Neural crest cell (in vitro differentiated cells): ENCODE measurements around the gene KRT32. TPM values are rescaled to one million over a fixed set of nuclear protein-coding genes. Genes with fewer than 3 reads are reported as not detected.

ENCODE experiments used
- DNase-seq: peaks from one replicate; pipeline ENCODE4 v3.0.0; 2021; ENCODE audit warnings: low read depth, mixed read lengths, low spot score
- H3K27ac Mint-ChIP-seq: one replicate; pipeline ENCODE4 v1.8.0; 2021; ENCODE audit warnings: mild to moderate bottlenecking, mixed read lengths; ENCODE audit not compliant: unreplicated experiment
- H3K27me3 Mint-ChIP-seq: 2 replicates; pipeline ENCODE4 v1.8.0; 2021; ENCODE audit warnings: low read depth, mild to moderate bottlenecking, mixed read lengths
- H3K36me3 Mint-ChIP-seq: 2 replicates; pipeline ENCODE4 v1.8.0; 2021; ENCODE audit warnings: low read depth, mild to moderate bottlenecking, mixed read lengths
- H3K4me1 Mint-ChIP-seq: 2 replicates; pipeline ENCODE4 v1.8.0; 2021; ENCODE audit warnings: mixed read lengths
- H3K4me3 Mint-ChIP-seq: one replicate; pipeline ENCODE4 v1.8.0; 2021; ENCODE audit warnings: mild to moderate bottlenecking, mixed read lengths
- H3K9me3 Mint-ChIP-seq: 2 replicates; pipeline ENCODE4 v1.8.0; 2021; ENCODE audit warnings: mixed read lengths
- long read RNA-seq: library from polyadenylated mRNA; unstranded; transcript quantifications from one replicate; pipeline ENCODE4 v2.0.0, GENCODE V29; 2020
- total RNA-seq: library from RNA; stranded (reverse); gene quantifications from 2 replicates; pipeline ENCODE4 v1.2.1, GENCODE V29; 2021
- TF ChIP-seq, protein P1 (sequence below): fragments of 200-600 bp; sonication (generic); conservative IDR thresholded peaks from 2 replicates; pipeline ENCODE4 v1.5.0; 2021; ENCODE audit warnings: antibody characterized with exemption, mild to moderate bottlenecking

KRT32 gene
- total RNA-seq: not detected in 2 replicates
- long read RNA-seq: 0 reads

DNA sequence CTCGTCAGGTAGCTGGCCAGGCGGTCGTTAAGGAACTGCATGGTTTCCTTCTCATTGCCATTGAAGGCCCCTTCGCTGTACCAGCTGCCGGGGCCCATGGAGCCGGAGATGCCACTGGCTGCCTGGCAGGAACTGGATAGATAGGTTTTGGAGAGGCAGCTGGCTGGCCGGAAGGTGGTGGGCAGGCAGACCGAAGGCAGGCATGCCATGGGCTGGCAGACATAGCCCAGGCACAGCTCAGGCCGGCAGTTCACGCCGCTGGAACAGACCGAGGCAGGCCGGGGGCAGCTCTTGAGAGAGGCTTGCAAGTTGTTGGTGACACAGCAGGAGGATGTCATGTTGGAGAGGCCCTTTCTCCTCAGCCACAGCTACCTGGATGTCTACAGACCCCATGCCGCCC lies at the start of gene KRT32:
KRT32 (minus strand) TSS at position 399 of the 400 bp plus-strand sequence; CDS start at position 338, 61 bp downstream.
- no peak for DNase-seq
- Mint-ChIP-seq H3K4me3 (no peak within 1 kb of the TSS), H3K4me1 (no peaks in the 10 kb centered on the region), H3K27me3 (peaks cover 5% of the 10 kb centered on the region), H3K27ac (no peak within 1 kb of the TSS), H3K9me3 (peaks cover 7% of the 10 kb centered on the region), H3K36me3 (no peaks in the 10 kb centered on the region)
- TF ChIP-seq, protein P1, sequence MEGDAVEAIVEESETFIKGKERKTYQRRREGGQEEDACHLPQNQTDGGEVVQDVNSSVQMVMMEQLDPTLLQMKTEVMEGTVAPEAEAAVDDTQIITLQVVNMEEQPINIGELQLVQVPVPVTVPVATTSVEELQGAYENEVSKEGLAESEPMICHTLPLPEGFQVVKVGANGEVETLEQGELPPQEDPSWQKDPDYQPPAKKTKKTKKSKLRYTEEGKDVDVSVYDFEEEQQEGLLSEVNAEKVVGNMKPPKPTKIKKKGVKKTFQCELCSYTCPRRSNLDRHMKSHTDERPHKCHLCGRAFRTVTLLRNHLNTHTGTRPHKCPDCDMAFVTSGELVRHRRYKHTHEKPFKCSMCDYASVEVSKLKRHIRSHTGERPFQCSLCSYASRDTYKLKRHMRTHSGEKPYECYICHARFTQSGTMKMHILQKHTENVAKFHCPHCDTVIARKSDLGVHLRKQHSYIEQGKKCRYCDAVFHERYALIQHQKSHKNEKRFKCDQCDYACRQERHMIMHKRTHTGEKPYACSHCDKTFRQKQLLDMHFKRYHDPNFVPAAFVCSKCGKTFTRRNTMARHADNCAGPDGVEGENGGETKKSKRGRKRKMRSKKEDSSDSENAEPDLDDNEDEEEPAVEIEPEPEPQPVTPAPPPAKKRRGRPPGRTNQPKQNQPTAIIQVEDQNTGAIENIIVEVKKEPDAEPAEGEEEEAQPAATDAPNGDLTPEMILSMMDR: no peak

DNA sequence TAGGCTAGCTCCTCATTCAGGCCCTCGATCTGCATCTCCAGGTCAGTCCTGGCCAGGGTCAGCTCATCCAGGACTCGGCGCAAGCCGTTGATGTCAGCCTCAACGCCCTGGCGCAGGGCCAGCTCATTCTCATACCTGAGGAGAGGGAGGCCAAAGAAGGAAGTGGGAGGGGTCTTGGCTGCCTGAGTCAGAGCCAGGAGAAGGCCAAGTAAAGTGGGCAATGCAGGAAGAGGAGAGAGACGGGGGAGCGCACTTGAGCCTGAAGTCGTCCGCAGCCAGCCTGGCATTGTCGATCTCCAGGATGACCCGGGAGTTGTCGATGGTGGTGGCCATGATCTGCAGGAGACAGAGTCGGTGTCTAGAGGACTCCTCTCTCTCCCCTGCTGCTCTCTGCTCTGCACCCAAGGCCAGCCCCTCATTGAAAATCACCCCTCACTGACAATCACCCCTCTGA lies 49.7 kb upstream of the KRT32 start:
- Mint-ChIP-seq H3K9me3 (no peaks in the 10 kb centered on the region), H3K27ac (peak overlapping the region; percentile 43), H3K4me1 (no peaks in the 10 kb centered on the region), H3K4me3 (no peak overlapping the region), H3K36me3 (no peaks in the 10 kb centered on the region), H3K27me3 (peaks cover 5% of the 10 kb centered on the region)
- DNase-seq: no peak
- TF ChIP-seq, protein P1: no peak

DNA sequence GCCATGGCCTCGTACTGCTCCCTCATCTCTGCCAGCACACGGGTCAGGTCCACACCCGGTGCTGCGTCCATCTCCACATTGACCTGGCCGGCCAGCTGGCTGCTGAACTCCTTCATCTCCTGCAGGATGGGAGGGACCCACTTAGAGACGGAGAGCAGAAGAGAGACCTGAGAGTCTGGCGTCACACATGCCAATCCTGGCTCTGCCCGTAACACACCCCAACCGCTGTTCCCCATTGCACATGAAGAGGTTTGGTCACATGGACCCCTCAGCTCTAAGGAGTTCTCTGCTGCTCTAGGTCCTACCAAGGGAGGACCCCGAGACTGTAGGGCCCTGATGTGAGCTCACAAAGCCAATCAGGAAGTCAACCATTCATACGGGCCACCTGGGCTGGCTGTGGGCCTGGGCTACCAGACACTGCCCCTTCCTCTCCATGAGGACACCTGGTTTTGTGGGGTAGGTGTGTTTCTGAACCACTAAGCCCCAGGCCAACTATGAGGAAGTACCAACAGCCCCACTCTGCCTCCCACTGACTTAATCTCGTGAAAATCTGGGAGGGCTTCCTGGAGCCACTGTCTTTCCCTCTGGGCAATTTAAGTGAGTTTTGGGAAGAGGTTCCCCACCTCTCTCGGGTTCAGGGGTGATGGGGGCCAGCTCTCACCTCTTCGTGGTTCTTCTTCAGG lies 49.1 kb upstream of the KRT32 start:
- H3K27ac Mint-ChIP-seq: no peak overlapping the region
- TF ChIP-seq, protein P1: no peak
- no peak for DNase-seq
- H3K4me3 Mint-ChIP-seq: no peak overlapping the region
- H3K36me3 Mint-ChIP-seq: no peaks in the 10 kb centered on the region
- no peaks in the 10 kb centered on the region for H3K4me1 Mint-ChIP-seq
- H3K9me3 Mint-ChIP-seq: no peaks in the 10 kb centered on the region
- peaks cover 5% of the 10 kb centered on the region for H3K27me3 Mint-ChIP-seq

DNA sequence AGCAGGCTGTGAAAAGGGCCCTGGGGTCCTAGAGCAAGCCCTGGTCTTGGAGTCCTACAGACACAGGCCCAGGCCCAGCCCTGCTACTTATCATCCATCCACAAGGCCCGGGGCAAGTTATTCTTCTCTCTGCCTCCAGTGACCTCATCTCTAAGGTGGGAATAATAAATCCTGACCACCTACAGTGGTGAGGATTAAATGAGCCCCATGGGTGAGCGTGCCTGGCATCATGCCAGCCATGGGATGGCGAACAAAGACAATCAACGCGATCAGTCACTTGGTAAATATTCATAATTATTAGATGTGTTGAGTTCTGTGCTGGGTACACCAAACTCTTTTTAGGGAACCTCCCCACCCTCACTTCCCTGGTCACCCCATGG lies 46.0 kb upstream of the KRT32 start:
- H3K4me3 Mint-ChIP-seq: no peak overlapping the region

DNA sequence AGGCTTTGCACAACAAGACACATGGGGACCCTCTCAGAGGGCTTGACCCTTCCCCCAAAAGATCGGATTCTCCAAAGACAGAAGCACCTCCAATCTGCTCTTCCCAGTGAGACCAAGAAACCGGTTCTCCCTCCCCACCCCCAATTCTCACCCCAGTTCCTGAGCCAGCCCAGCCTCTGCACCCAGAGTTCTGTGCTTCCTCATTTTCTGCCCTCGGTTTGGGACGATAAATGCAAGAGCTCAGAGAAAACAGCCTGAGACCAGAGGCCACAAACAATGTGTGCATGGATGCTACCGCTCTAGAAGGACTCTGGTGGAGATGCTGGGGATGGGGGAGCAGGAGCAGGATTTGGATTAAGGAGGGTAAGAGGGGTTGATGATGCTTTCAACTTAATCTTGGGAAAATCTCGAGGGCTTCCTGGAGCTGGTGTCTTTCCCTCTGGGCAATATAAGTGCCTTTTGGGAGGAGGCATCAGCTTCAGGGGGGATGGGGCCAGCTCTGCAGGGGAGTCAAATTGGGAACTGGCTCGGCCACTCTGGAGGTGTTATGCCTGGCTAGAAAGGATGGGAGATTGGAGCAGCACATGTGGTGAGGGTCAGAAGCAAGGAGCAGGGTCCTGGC lies 45.5 kb upstream of the KRT32 start:
- Mint-ChIP-seq H3K9me3 (no peaks in the 10 kb centered on the region), H3K27me3 (no peaks in the 10 kb centered on the region), H3K4me3 (no peak overlapping the region), H3K4me1 (peaks cover 3% of the 10 kb centered on the region), H3K27ac (no peak overlapping the region), H3K36me3 (no peaks in the 10 kb centered on the region)
- TF ChIP-seq, protein P1: no peak
- DNase-seq: no peak

More for the DNA sequence above, 46.0 kb upstream of the KRT32 start:
- DNase-seq: no peak
- Mint-ChIP-seq H3K27ac (no peak overlapping the region), H3K4me1 (no peaks in the 10 kb centered on the region), H3K9me3 (no peaks in the 10 kb centered on the region), H3K27me3 (no peaks in the 10 kb centered on the region), H3K36me3 (no peaks in the 10 kb centered on the region)
- TF ChIP-seq, protein P1: no peak
